Astrocyte (in vitro differentiated cells and primary cell): ENCODE results near the gene CATSPERZ.

Experiments
- EZH2 ChIP-seq: IDR thresholded peaks from 2 replicates; pipeline ENCODE4 v1.6.1; 2012; ENCODE audit warnings: mild to moderate bottlenecking, low read length, inconsistent platforms; ENCODE audit not compliant: insufficient read depth
- TF ChIP-seq, protein P1 (sequence below): IDR thresholded peaks from 2 replicates; pipeline ENCODE4 v1.5.1; 2011; ENCODE audit warnings: low read depth, mild to moderate bottlenecking, inconsistent platforms, low read length, moderate library complexity; ENCODE audit not compliant: insufficient read depth

GRCh38 chr11:64264371-64264852 lies 35.7 kb upstream of the CATSPERZ start:
- TF ChIP-seq, protein P1, sequence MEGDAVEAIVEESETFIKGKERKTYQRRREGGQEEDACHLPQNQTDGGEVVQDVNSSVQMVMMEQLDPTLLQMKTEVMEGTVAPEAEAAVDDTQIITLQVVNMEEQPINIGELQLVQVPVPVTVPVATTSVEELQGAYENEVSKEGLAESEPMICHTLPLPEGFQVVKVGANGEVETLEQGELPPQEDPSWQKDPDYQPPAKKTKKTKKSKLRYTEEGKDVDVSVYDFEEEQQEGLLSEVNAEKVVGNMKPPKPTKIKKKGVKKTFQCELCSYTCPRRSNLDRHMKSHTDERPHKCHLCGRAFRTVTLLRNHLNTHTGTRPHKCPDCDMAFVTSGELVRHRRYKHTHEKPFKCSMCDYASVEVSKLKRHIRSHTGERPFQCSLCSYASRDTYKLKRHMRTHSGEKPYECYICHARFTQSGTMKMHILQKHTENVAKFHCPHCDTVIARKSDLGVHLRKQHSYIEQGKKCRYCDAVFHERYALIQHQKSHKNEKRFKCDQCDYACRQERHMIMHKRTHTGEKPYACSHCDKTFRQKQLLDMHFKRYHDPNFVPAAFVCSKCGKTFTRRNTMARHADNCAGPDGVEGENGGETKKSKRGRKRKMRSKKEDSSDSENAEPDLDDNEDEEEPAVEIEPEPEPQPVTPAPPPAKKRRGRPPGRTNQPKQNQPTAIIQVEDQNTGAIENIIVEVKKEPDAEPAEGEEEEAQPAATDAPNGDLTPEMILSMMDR: no peak
- TF ChIP-seq EZH2: no peak
